VCaP (cell line): ENCODE measurements around the gene TTC16.

Experiments
- H3K27ac ChIP-seq: fragments of 450-650 bp; 2 replicates; pipeline ENCODE4 v1.5.1; 2017
- TF ChIP-seq, protein P1 (sequence below): fragments of 450-650 bp; conservative IDR thresholded peaks from 2 replicates; pipeline ENCODE4 v1.5.1; 2017; ENCODE audit warnings: mild to moderate bottlenecking, moderate library complexity

TTC16 gene

DNA sequence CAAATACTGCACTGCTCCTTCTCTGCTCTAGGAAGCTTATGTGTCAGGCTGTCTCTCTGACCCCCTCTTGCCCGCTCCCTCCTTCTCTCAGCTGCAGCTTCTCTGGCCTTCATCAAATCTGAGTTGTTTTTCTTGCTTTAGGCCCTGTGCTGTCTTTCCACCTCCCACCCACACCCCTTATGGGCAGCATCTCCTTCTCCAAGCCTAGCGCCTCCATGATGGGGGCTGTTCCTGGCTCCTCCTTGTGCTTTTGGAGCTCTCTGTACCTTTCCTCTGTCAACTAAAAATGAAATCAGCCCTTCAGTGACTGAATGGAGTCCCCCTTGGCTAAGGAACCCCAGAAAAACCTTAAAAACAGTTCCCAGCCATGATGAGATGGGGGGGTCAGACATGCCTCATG lies 15.7 kb upstream of the TTC16 start:
- H3K27ac ChIP-seq = no peak overlapping the region
- TF ChIP-seq, protein P1, sequence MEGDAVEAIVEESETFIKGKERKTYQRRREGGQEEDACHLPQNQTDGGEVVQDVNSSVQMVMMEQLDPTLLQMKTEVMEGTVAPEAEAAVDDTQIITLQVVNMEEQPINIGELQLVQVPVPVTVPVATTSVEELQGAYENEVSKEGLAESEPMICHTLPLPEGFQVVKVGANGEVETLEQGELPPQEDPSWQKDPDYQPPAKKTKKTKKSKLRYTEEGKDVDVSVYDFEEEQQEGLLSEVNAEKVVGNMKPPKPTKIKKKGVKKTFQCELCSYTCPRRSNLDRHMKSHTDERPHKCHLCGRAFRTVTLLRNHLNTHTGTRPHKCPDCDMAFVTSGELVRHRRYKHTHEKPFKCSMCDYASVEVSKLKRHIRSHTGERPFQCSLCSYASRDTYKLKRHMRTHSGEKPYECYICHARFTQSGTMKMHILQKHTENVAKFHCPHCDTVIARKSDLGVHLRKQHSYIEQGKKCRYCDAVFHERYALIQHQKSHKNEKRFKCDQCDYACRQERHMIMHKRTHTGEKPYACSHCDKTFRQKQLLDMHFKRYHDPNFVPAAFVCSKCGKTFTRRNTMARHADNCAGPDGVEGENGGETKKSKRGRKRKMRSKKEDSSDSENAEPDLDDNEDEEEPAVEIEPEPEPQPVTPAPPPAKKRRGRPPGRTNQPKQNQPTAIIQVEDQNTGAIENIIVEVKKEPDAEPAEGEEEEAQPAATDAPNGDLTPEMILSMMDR = no peak

DNA sequence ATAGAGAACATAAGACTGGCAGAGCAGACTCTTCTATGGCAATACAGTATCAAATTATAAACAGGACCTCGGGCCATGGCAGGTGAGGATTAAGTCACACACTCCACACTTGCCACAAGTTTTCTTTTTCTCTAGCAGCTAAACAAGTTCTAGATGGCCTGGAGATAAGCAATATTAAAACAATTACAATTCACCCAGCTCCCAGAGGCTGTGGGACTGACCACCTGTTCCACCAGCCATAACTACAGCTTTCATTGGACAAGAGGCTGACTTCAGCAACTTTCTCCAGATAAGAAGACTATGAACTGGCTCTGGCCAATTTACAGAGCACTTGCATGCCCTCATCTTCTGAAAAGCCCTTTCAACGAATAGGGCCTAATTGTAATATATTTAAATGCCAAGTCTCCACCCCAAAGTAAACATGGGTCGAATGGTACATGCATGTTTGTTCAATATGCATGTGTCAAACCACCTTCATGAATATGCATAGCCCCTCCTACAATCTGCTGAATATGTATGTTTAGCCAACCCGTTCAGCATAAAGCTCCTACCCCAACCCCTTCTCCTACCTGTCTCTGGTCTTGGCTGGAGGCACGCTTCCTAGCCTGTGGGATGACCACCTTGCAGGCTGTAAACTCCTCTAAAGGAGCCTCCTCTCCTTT lies 15.2 kb upstream of the TTC16 start:
- no peak overlapping the region for H3K27ac ChIP-seq
- TF ChIP-seq, protein P1 = no peak

DNA sequence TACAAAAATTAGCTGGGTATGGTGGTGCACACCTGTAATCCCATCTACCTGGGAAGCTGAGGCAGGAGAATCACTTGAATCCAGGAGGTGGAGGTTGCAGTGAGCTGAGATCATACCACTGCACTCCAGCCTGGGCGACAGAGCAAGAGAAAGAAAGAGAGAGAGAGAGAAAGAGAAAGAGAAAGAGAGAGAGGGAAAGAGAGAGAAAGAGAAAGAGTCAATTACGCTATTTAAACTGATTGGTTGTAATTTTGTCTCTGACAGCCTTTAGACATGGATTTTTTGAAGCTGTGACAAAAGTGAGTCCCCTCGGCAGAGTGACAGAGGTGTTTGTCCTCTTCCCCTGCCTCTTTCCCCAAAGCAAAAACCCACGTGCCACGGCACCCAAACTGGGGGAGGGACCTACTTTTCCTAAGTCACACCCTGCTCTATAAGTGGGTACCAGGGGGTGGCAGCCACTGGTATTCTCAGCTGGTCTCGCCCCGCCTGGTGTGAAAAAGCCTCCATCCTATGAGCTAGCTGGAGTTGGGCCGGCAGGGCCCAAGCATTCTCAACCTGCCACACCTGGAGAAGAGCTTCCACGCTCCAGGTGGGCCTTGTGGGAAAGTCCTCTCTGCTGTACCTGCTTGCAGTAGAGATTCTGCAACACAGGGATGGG lies 12.5 kb upstream of the TTC16 start:
- H3K27ac ChIP-seq = no peak overlapping the region
- TF ChIP-seq, protein P1 = no peak

DNA sequence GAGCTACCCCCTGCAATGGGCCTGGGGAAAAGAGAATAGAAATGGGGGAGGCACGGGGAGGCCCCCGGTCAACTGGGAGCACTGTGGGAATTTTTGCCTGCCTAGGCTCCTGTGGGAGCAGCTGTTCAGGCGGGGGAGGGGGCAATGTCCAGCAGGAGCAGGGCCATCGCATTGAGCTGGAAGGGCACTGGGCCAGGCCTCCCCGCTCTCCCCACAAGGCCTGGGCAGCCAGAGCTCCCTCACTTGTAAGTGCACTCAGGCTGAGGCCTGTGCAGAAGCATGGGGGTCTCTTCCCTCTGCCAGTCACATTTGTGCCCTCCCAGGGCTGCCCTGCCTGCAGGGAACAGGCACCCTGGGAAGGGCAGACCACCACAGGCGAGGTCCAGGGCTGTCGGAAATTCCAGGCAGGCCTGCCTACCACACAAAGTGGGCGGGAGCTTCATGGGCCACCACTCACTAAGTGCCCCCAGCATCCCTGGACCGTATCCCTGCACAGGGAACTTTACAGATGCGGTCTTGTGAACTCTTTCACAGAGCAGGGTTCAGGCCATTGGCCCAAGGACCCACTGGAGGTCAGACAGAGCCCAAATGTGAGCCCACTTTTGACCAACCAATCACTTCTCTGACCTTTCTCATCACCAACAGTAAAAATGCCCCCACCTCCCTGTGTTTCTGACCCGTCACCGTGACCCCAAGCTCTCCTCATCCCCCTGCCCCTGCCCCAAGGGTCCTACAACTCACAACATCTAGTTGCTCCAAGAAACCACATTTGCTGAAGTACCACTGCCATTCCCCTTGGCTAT lies 10.1 kb upstream of the TTC16 start:
- TF ChIP-seq, protein P1 = no peak
- H3K27ac ChIP-seq = no peak overlapping the region

DNA sequence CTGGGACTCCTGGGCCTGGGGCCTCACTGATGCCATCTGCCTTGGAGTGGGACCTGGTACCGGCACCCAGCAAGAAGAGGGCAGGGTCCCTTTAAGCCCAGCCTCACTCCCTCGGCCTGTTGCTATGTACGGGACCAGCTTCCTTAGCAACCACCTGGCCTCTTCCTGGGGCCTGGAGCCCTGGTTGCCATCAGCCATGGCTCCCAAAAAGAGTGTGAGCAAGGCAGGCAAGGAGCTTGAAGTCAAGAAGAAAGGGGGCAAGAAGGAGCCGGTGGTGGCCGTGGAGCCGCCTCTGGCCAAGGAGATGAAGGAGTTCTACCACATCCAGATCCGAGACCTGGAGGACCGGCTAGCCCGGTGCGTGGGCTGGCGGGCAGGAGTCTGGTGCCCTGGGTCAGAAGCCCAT lies 9.0 kb upstream of the TTC16 start, which contains the start of gene CFAP157:
CFAP157 (plus strand) TSS at position 153 of the 406 bp plus-strand sequence; CDS start at position 197, 44 bp downstream.
- H3K27ac ChIP-seq = no peak within 1 kb of the TSS
- TF ChIP-seq, protein P1 = no peak

DNA sequence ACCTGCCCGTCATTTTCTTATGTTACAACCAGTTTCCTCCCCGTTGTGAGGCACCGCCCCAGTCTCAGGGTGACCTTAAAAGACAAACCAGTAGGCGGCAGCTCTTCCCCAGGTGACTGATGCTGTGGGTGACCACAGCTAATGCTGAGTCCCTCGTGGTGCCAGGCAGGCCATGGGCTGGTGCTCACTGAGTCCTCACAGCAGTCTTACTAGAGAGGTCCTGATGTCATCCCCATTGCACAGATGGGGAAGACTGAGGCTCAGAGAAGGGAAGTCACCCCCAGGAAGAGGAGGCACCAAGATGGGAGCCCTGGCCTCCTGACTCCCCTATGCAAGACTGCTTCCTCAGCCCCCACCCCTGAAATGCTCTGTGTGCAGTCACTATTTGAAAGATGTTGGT lies 8.1 kb upstream of the TTC16 start:
- H3K27ac ChIP-seq = no peak overlapping the region
- TF ChIP-seq, protein P1 = peak; percentile 22; the same call in 1 of the 2 replicates

DNA sequence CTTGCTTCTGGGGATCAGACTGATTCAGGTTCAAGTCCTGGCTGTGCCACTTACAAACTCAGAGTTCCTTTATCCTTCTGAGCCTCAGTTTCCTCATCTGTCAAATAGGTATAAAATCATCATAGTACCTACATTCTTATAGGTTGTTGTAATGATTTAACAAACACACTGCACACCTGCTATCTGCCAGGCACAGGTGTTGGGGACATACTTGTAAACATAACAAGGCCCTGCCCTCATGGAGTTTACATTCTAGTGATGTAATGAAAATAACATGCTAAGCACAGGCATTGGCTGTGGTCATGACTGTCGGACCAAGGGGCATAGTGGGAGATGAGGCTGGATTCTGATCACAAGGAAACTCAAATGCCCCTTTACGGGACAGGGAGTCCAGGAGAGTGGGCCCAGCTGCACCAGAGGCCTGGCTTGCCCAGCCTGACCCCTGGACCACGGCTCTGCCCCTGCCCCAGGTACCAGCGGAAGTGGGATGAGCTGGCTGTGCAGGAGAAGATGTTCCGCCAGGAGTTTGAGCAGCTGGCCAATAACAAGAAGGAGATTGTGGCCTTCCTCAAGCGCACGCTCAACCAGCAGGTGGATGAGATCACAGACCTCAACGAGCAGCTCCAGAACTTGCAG lies 6.8 kb upstream of the TTC16 start:
- no peak overlapping the region for H3K27ac ChIP-seq
- TF ChIP-seq, protein P1 = no peak
